ENCODE results near the gene DLG2. TPM values are rescaled to one million over a fixed set of nuclear protein-coding genes. Genes with fewer than 3 reads are reported as not detected.

The DLG2 gene
- total RNA-seq, 4 donors from 2014 or later, result 37.9 to 71.5 (median 44.9) TPM

- H3K27ac ChIP-seq, result no peak overlapping the region
- no peaks in the 10 kb centered on the region for H3K9me3 ChIP-seq
- no peaks in the 10 kb centered on the region for H3K36me3 ChIP-seq
- TF ChIP-seq POLR2AphosphoS5 (IDR thresholded peaks at IDR 0.05) (no peak), POLR2A (IDR thresholded peaks at IDR 0.05) (no peak), EP300 (IDR thresholded peaks at IDR 0.05) (no peak), CTCF (IDR thresholded peaks at IDR 0.05) (no peak)
- no peak overlapping the region for H3K4me3 ChIP-seq
- peaks cover 12% of the 10 kb centered on the region for H3K4me1 ChIP-seq
- DNase-seq (ENCODE audit: low spot score in 2 of 2), result no peak
- WGBS, result 66% methylated on average over 2 of the region's 2 CpGs
- H3K27me3 ChIP-seq, result no peaks in the 10 kb centered on the region
These were observed 2216.3 kb downstream of the DLG2 start for GRCh38 chr11:83410605-83411565.

GRCh38 chr11:83409891-83410290 lies 2217.3 kb downstream of the DLG2 start:
- Histone ChIP-seq H3K9me3 (no peaks in the 10 kb centered on the region), H3K36me3 (no peaks in the 10 kb centered on the region), H3K27ac (no peak overlapping the region), H3K4me3 (no peak overlapping the region), H3K27me3 (no peaks in the 10 kb centered on the region), H3K4me1 (peaks cover 12% of the 10 kb centered on the region)
- no peak for DNase-seq (ENCODE audit: low spot score in 2 of 2)
- WGBS, result 67% methylated on average over 2 of the region's 2 CpGs
- TF ChIP-seq POLR2A (IDR thresholded peaks at IDR 0.05) (no peak), POLR2AphosphoS5 (IDR thresholded peaks at IDR 0.05) (no peak), CTCF (IDR thresholded peaks at IDR 0.05) (no peak)

GRCh38 chr11:83409476-83409875 lies 2217.7 kb downstream of the DLG2 start:
- Histone ChIP-seq H3K9me3 (no peaks in the 10 kb centered on the region), H3K4me3 (no peak overlapping the region), H3K27ac (no peak overlapping the region), H3K36me3 (no peaks in the 10 kb centered on the region), H3K27me3 (no peaks in the 10 kb centered on the region), H3K4me1 (peaks cover 12% of the 10 kb centered on the region)
- DNase-seq (ENCODE audit: low spot score in 2 of 2), result no peak
- no peak for TF ChIP-seq POLR2A (IDR thresholded peaks at IDR 0.05)
- no peak for TF ChIP-seq CTCF (IDR thresholded peaks at IDR 0.05)
- TF ChIP-seq POLR2AphosphoS5 (IDR thresholded peaks at IDR 0.05), result no peak
- TF ChIP-seq EP300 (IDR thresholded peaks at IDR 0.05), result no peak
- no CpG with 5 or more reads among the region's 1 CpG for WGBS

DNA sequence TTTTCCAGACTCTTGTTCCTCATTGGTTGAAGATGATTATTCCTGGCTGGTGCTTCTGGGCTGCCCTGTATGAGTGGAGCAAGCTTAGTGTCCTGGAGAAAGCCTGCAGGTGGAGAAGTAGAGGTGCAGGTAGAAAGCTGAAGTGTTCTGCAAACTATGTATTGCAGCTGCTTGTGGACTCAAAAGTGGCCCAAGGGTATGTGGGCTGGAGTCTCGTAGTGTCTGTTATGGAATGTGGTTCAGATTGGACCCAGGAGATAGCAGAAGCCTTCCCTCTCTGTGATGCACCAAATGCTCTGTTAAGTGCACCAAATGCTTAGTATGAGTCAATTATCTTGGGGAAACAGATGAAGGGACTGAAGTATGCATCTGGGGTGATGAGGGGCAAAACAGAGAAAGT lies 2218.2 kb downstream of the DLG2 start:
- WGBS, result 50% methylated on average over 1 of the region's 1 CpG
- no peak for DNase-seq (ENCODE audit: low spot score in 2 of 2)
- TF ChIP-seq POLR2A (IDR thresholded peaks at IDR 0.05) (no peak), CTCF (IDR thresholded peaks at IDR 0.05) (no peak), POLR2AphosphoS5 (IDR thresholded peaks at IDR 0.05) (no peak), EP300 (IDR thresholded peaks at IDR 0.05) (no peak)
- no peak overlapping the region for H3K27ac ChIP-seq
- H3K4me3 ChIP-seq, result no peak overlapping the region
- no peaks in the 10 kb centered on the region for H3K27me3 ChIP-seq
- peaks cover 12% of the 10 kb centered on the region for H3K4me1 ChIP-seq
- H3K9me3 ChIP-seq, result no peaks in the 10 kb centered on the region
- H3K36me3 ChIP-seq, result no peaks in the 10 kb centered on the region

Other genes with a start within 250 kb of the DLG2 start
- gene TMEM126B, start 1.2 kb upstream of the DLG2 start, total RNA-seq, result 10 to 100 TPM; 32.4 to 38.4 (median 34.8) TPM
- 10 to 100 TPM; 13.9 to 19.4 (median 15.9) TPM for gene TMEM126A, start 20.6 kb upstream of the DLG2 start, total RNA-seq
- 10 to 100 TPM; 26.1 to 87.1 (median 32.8) TPM for gene CREBZF, start 37.8 kb upstream of the DLG2 start, total RNA-seq
- gene CCDC89, start 58.9 kb upstream of the DLG2 start, total RNA-seq, result 1 to 10 TPM in 1 of 4 donors, under 1 TPM in 2, not detected in 1; 0.72 to 1.8 (median 0.94) TPM
- gene SYTL2, start 183.8 kb upstream of the DLG2 start, total RNA-seq, result 10 to 100 TPM; 11.6 to 18.6 (median 14.5) TPM
- not detected for gene CCDC83, start 228.0 kb upstream of the DLG2 start, total RNA-seq

Measured in suprapubic skin (tissue), 4 donors.